Osteocyte (in vitro differentiated cells): ENCODE measurements around the gene PCNX1. TPM values are rescaled to one million over a fixed set of nuclear protein-coding genes. Genes with fewer than 3 reads are reported as not detected.
A peak's percentile ranks its signal among the peaks of the same experiment; 100 is the strongest.

ENCODE experiments used
- DNase-seq: peaks from one replicate; pipeline ENCODE4 v3.0.0; 2021; ENCODE audit warnings: mixed read lengths; ENCODE audit not compliant: unreplicated experiment; ENCODE audit errors: extremely low spot score
- H3K27ac Mint-ChIP-seq: one replicate; pipeline ENCODE4 v1.8.0; 2021; ENCODE audit warnings: mild to moderate bottlenecking, mixed read lengths; ENCODE audit not compliant: unreplicated experiment
- H3K27me3 Mint-ChIP-seq: one replicate; pipeline ENCODE4 v1.8.0; 2021; ENCODE audit warnings: mixed read lengths; ENCODE audit not compliant: unreplicated experiment
- H3K36me3 Mint-ChIP-seq: one replicate; pipeline ENCODE4 v1.8.0; 2021; ENCODE audit warnings: mixed read lengths; ENCODE audit not compliant: unreplicated experiment
- H3K4me1 Mint-ChIP-seq: one replicate; pipeline ENCODE4 v1.8.0; 2021; ENCODE audit warnings: mixed read lengths; ENCODE audit not compliant: unreplicated experiment
- H3K4me3 Mint-ChIP-seq: one replicate; pipeline ENCODE4 v1.8.0; 2021; ENCODE audit warnings: mild to moderate bottlenecking, moderate library complexity, mixed read lengths; ENCODE audit not compliant: unreplicated experiment
- H3K9me3 Mint-ChIP-seq: one replicate; pipeline ENCODE4 v1.8.0; 2021; ENCODE audit warnings: mixed read lengths; ENCODE audit not compliant: unreplicated experiment
- total RNA-seq: library from RNA; stranded (reverse); gene quantifications from 2 replicates; pipeline ENCODE4 v1.2.1, GENCODE V29; 2021
- TF ChIP-seq, protein P1 (sequence below): fragments of 200-600 bp; sonication (generic); IDR thresholded peaks from 2 replicates; pipeline ENCODE4 v1.5.0; 2021; ENCODE audit warnings: antibody characterized with exemption, mild to moderate bottlenecking, moderate library complexity

Gene PCNX1
- total RNA-seq, 1 donor from 2014 or later, result 72.2 TPM

DNA sequence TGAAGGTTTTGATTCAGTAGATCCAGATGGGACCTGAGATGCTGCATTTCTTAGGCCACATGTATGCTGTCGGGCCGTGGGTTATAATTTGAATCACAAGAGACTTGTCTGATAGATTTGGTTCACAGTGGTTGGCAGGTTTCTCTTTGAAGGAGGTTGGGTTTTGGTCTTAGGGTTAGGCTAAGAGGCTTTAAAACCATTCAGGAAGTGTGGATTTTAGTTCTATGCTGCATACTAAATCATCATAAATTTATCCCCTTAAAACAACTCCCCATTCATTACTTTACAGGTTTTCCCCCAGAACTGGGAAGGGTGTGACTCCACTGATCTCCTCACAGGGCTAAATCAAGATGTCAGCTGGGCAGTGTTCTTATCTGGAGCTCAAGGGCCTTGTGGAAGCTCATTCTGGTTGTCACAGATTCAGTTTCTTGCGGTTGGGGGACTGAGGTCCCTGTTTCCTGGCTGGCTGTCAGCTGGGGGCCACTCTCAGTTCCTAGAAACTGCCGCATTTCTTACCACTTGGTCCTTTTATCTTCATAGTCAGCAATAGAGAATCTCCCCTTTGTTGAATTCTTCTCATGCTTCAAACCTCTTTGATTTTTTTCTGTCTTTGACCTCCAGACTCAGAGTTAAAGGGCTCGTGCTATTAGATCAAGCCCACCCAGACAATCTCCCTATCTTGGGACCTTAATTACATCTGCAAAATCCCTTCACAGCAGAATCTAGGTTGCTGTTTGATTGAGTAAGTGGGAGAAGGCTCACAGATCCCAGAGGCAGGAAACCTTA is 20.6 kb upstream of the PCNX1 start:
- H3K27me3 Mint-ChIP-seq, result no peaks in the 10 kb centered on the region
- TF ChIP-seq, protein P1, sequence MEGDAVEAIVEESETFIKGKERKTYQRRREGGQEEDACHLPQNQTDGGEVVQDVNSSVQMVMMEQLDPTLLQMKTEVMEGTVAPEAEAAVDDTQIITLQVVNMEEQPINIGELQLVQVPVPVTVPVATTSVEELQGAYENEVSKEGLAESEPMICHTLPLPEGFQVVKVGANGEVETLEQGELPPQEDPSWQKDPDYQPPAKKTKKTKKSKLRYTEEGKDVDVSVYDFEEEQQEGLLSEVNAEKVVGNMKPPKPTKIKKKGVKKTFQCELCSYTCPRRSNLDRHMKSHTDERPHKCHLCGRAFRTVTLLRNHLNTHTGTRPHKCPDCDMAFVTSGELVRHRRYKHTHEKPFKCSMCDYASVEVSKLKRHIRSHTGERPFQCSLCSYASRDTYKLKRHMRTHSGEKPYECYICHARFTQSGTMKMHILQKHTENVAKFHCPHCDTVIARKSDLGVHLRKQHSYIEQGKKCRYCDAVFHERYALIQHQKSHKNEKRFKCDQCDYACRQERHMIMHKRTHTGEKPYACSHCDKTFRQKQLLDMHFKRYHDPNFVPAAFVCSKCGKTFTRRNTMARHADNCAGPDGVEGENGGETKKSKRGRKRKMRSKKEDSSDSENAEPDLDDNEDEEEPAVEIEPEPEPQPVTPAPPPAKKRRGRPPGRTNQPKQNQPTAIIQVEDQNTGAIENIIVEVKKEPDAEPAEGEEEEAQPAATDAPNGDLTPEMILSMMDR, result no peak
- no peaks in the 10 kb centered on the region for H3K36me3 Mint-ChIP-seq
- DNase-seq, result no peak
- H3K27ac Mint-ChIP-seq, result peak overlapping the region; percentile 85
- H3K4me1 Mint-ChIP-seq, result peaks cover 59% of the 10 kb centered on the region
- no peak overlapping the region for H3K4me3 Mint-ChIP-seq
- H3K9me3 Mint-ChIP-seq, result no peaks in the 10 kb centered on the region

DNA sequence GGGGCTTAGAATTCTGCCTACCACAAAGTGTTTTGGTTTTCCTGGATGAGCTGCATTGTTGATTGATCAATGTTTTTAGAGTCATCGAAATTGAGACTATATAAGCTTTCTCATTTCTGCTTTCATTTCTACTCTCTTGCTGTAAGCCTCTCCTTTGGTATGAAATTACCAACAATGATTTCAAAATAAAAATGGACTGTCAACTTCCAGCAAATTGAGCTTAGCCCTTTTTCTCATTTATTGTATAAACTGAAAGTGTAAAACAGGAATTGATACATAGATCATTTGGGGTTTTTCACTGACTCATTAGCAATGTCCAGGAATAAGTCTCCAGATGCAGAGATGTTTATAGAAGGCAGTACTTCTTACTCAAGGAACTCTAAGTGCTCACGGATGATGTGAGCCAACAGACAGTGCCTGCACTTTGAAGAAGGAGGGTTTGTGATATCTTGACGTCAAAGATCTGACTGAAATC is 20.0 kb upstream of the PCNX1 start:
- peaks cover 64% of the 10 kb centered on the region for H3K4me1 Mint-ChIP-seq
- peak overlapping the region; percentile 33 for H3K4me3 Mint-ChIP-seq
- TF ChIP-seq, protein P1, result no peak
- DNase-seq, result no peak
- no peaks in the 10 kb centered on the region for H3K27me3 Mint-ChIP-seq
- peak overlapping the region; percentile 85 for H3K27ac Mint-ChIP-seq
- no peaks in the 10 kb centered on the region for H3K9me3 Mint-ChIP-seq
- H3K36me3 Mint-ChIP-seq, result no peaks in the 10 kb centered on the region

DNA sequence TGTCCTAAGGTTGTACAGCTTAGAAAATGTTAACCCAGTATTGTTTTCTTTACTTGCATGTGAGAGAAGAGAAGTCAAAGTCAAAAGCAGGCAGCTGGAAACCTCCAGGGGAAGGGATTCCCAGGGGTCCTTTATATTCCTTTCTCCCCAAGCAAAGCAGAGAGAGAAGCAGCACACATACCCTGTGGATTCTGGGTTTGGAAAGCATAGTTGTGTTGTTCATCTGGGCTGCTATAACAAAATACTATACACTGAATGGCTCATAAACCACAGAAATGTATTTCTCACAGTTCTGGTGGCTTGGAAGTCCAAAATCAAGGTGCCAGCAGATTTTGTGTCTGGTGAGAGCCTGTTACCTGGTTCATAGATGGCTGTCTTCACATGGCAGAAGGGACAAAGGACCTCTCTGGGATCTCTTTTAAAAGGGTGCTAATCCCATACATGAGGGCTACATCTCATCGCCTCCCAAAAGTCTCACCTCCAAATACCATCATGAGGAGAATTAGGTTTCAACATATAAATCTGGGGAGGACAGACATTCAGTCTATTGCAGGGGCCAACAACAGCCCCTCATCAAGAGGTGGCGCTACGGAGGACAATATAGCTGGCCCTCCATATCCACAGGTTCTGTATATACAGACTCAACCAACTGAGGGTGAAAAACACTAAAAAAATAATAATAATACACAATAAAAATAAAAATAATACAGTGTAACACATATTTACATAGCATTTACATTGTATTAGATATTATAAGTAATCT is 19.3 kb upstream of the PCNX1 start:
- Mint-ChIP-seq H3K4me1 (peaks cover 64% of the 10 kb centered on the region), H3K4me3 (peak overlapping the region; percentile 33), H3K27ac (peak overlapping the region; percentile 85), H3K36me3 (no peaks in the 10 kb centered on the region), H3K9me3 (no peaks in the 10 kb centered on the region), H3K27me3 (no peaks in the 10 kb centered on the region)
- DNase-seq, result no peak
- TF ChIP-seq, protein P1, result no peak

DNA sequence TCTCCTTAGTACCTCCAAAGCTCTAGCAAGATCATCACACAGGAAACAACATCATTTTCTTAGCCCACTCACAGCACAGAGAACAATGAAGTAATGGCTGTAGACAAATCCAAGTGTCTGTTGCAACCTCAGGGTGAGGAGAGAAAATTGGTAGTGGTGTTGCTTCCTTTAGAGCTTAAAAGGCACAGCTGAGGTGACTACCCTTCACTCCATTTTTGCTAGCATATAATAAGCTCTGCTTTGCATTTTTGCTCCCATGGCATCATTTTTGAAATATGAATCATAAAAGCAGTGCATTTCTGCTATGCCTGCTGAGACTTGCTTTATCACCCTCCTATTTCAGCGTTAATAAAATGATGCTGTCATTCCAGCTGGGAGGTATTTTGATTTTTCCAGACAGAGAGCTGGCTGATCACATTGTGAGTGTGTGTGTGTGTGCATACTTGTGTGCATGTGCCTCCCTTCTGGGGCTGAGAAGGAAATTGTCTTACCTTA is 18.5 kb upstream of the PCNX1 start:
- Mint-ChIP-seq H3K27me3 (no peaks in the 10 kb centered on the region), H3K9me3 (no peaks in the 10 kb centered on the region), H3K4me1 (peaks cover 65% of the 10 kb centered on the region), H3K36me3 (no peaks in the 10 kb centered on the region), H3K27ac (peak overlapping the region; percentile 75), H3K4me3 (no peak overlapping the region)
- no peak for DNase-seq
- TF ChIP-seq, protein P1, result no peak

DNA sequence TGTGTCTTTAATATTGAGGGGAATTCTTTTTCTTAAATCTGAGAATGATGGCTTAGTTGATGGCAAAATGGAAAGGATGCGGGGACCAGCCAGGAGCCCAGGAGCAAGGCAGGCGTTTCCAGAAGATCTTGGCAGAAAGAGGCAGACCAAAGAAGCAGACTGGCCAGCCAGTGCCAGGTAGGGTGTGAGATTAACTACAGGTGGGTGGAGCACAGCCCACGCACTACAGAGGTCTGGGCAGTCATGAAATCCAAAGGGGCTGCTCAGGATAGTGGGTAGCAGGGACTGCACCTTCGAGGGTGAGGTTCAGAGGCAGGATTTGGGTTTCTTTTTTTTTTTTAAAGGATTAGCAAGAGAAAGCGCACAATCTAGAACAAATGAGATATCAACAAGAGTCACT is 17.7 kb upstream of the PCNX1 start:
- Mint-ChIP-seq H3K27me3 (no peaks in the 10 kb centered on the region), H3K9me3 (no peaks in the 10 kb centered on the region), H3K27ac (peak overlapping the region; percentile 75), H3K36me3 (no peaks in the 10 kb centered on the region), H3K4me3 (no peak overlapping the region), H3K4me1 (peaks cover 74% of the 10 kb centered on the region)
- TF ChIP-seq, protein P1, result no peak
- DNase-seq, result no peak
